GM12878 (cell line): ENCODE data around the gene TNIP3. TPM values are rescaled to one million over a fixed set of nuclear protein-coding genes. Genes with fewer than 3 reads are reported as not detected.
A peak's percentile ranks its signal among the peaks of the same experiment; 100 is the strongest.

Source experiments
- ATAC-seq: fragments of 200-7000 bp; cut with Tn5 transposase; 3 replicates; pipeline ENCODE4 v1.9.1; 2020; ENCODE audit warnings: mild to moderate bottlenecking, moderate library complexity
- BruUV-seq: library from RNA; stranded (reverse); fragments of 400-500 nt; replicated peaks from 2 replicates; lab custom pipeline; 2021; lab: Mats Ljungman, UMichigan
- CTCF ChIA-PET: fragments of 300-600 bp; sonication (Branson Sonifier 250); formaldehyde crosslinking; extraction: SDS; loops from one replicate; lab custom pipeline; 2021; ENCODE audit warnings: inconsistent platforms; lab: Yijun Ruan, JAX
- POLR2A ChIA-PET: fragments of 350-600 bp; formaldehyde crosslinking; extraction: SDS; loops from one replicate; lab custom pipeline; 2021; ENCODE audit warnings: inconsistent platforms; lab: Charles Lee
- RAD21 ChIA-PET: fragments of 300-600 bp; sonication (Branson Sonifier 250); formaldehyde crosslinking; loops from one replicate; lab custom pipeline; 2023; ENCODE audit warnings: antibody characterized with exemption; ENCODE audit not compliant: unreplicated experiment; lab: Charles Lee
- SMC1A ChIA-PET: fragments of 300-600 bp; sonication (Branson Sonifier 250); formaldehyde crosslinking; loops from one replicate; lab custom pipeline; 2023; ENCODE audit not compliant: unreplicated experiment, uncharacterized antibody; lab: Charles Lee
- DNase-seq: peaks from one replicate; pipeline ENCODE4 v3.0.0-alpha.2; 2011; ENCODE audit warnings: low read depth, low spot score
- FAIRE-seq: peaks from 3 replicates; lab custom pipeline; 2011; peaks lifted over from hg19 to GRCh38; lab: Jason Lieb, UNC
- H2AFZ ChIP-seq: 2 replicates; pipeline ENCODE4 v1.6.0; 2011; ENCODE audit warnings: low read depth, low read length, control low read depth; ENCODE audit not compliant: control insufficient read depth
- H3K27ac ChIP-seq: 2 replicates; pipeline ENCODE4 v1.5.1; 2011; ENCODE audit warnings: control low read depth; ENCODE audit not compliant: control insufficient read depth, insufficient read depth
- H3K27me3 ChIP-seq, 2 experiments: replicated peaks in 1 of 2; 2 replicates each; pipeline versions ENCODE4 v1.6.0 to v1.6.1; 2011; ENCODE audit warnings: low read length in 1 of 2; ENCODE audit not compliant: control insufficient read depth in 2 of 2, insufficient read depth in 2 of 2
- H3K36me3 ChIP-seq, 2 experiments: 2 replicates each; pipeline ENCODE4 v1.5.1; 2011; ENCODE audit warnings: low read length in 1 of 2; ENCODE audit not compliant: control insufficient read depth in 2 of 2, insufficient read depth in 2 of 2
- H3K4me1 ChIP-seq: 2 replicates; pipeline ENCODE4 v1.6.1; 2011; ENCODE audit warnings: mild to moderate bottlenecking, low read length, moderate library complexity, mixed read lengths; ENCODE audit not compliant: control insufficient read depth, insufficient read depth
- H3K4me2 ChIP-seq: 2 replicates; pipeline ENCODE4 v1.6.0; 2011; ENCODE audit warnings: control low read depth; ENCODE audit not compliant: control insufficient read depth, insufficient read depth
- H3K4me3 ChIP-seq: fragments of 200-600 bp; sonication (generic); 2 replicates; pipeline ENCODE4 v1.5.1; 2016
- H3K79me2 ChIP-seq: 2 replicates; pipeline ENCODE4 v1.6.0; 2011; ENCODE audit warnings: low read length; ENCODE audit not compliant: control insufficient read depth, insufficient read depth
- H3K9ac ChIP-seq: 2 replicates; pipeline ENCODE4 v1.8.0; 2011; ENCODE audit warnings: low read length, control low read depth, mixed read lengths; ENCODE audit not compliant: control insufficient read depth, insufficient read depth
- H3K9me3 ChIP-seq: replicated peaks from 3 replicates; pipeline ENCODE4 v1.5.1; 2011; ENCODE audit warnings: mild to moderate bottlenecking, low read length; ENCODE audit not compliant: control insufficient read depth, insufficient read depth
- H4K20me1 ChIP-seq: 2 replicates; pipeline ENCODE4 v1.6.0; 2011; ENCODE audit not compliant: control insufficient read depth, insufficient read depth
- BACH1 ChIP-seq: fragments of 450-650 bp; IDR thresholded peaks from 2 replicates; pipeline ENCODE4 v1.6.1; 2017; ENCODE audit warnings: mild to moderate bottlenecking, borderline replicate concordance
- BCLAF1 ChIP-seq: fragments of 450-650 bp; IDR thresholded peaks from 2 replicates; pipeline ENCODE4 v1.6.1; 2017; ENCODE audit warnings: antibody characterized with exemption, mild to moderate bottlenecking, moderate library complexity
- BRCA1 ChIP-seq: IDR thresholded peaks from 2 replicates; pipeline ENCODE4 v1.6.1; 2011; ENCODE audit warnings: low read depth, low read length, improper control_type of control experiment
- CBX3 ChIP-seq: fragments of 200-600 bp; sonication (generic); IDR thresholded peaks from 2 replicates; pipeline ENCODE4 v1.6.1; 2016; ENCODE audit warnings: low read depth, borderline replicate concordance
- CBX5 ChIP-seq: sonication (generic); IDR thresholded peaks from 2 replicates; pipeline ENCODE4 v1.6.1; 2016; ENCODE audit warnings: low read depth, moderate library complexity, mild to moderate bottlenecking, inconsistent platforms
- FOS ChIP-seq: IDR thresholded peaks from 3 replicates; pipeline ENCODE4 v1.6.1; 2011; ENCODE audit warnings: borderline replicate concordance; ENCODE audit not compliant: insufficient read length; ENCODE audit errors: extremely low read depth
- FOXM1 ChIP-seq: IDR thresholded peaks from 2 replicates; pipeline ENCODE4 v1.6.1; 2012; ENCODE audit warnings: low read depth, mild to moderate bottlenecking, inconsistent platforms, low read length, moderate library complexity
- GABPA ChIP-seq: IDR thresholded peaks from 2 replicates; pipeline ENCODE4 v1.6.1; 2014; ENCODE audit warnings: antibody characterized with exemption, low read depth, mild to moderate bottlenecking, inconsistent platforms
- HCFC1 ChIP-seq: fragments of 150-350 bp; IDR thresholded peaks from 2 replicates; pipeline ENCODE4 v1.6.1; 2014; ENCODE audit warnings: low read length
- HDAC2 ChIP-seq: fragments of 200-600 bp; sonication (generic); IDR thresholded peaks from 2 replicates; pipeline ENCODE4 v1.6.1; 2017
- HDGF ChIP-seq: fragments of 450-650 bp; IDR thresholded peaks from 2 replicates; pipeline ENCODE4 v1.6.1; 2016; ENCODE audit warnings: antibody characterized with exemption
- IKZF2 ChIP-seq, 2 experiments: fragments of 450-650 bp; IDR thresholded peaks; 2 replicates each; pipeline ENCODE4 v1.6.1; 2017; ENCODE audit warnings: mild to moderate bottlenecking in 2 of 2, moderate library complexity in 2 of 2
- POLR2A ChIP-seq: IDR thresholded peaks from 2 replicates; pipeline ENCODE4 v1.6.1; 2011; ENCODE audit warnings: low read depth, mild to moderate bottlenecking, low read length
- RELB ChIP-seq: fragments of 450-650 bp; IDR thresholded peaks from 2 replicates; pipeline ENCODE4 v1.6.1; 2017; ENCODE audit warnings: low read depth, mild to moderate bottlenecking, moderate library complexity
- STAT1 ChIP-seq: fragments of 450-650 bp; conservative IDR thresholded peaks from 2 replicates; pipeline ENCODE4 v1.6.1; 2014; ENCODE audit warnings: antibody characterized with exemption, mild to moderate bottlenecking
- TBL1XR1 ChIP-seq: IDR thresholded peaks from 2 replicates; pipeline ENCODE4 v1.6.1; 2012; ENCODE audit warnings: low read depth, low read length, improper control_type of control experiment
- USF2 ChIP-seq: IDR thresholded peaks from 2 replicates; pipeline ENCODE4 v1.6.1; 2011; ENCODE audit warnings: low read depth, low read length, improper control_type of control experiment, borderline replicate concordance
- ZBED1 ChIP-seq: IDR thresholded peaks from 2 replicates; pipeline ENCODE4 v1.6.1; 2016; ENCODE audit warnings: borderline replicate concordance
- ZNF24 ChIP-seq: fragments of 450-650 bp; IDR thresholded peaks from 2 replicates; pipeline ENCODE4 v1.6.1; 2017; ENCODE audit warnings: antibody characterized with exemption, mild to moderate bottlenecking
- ZNF622 ChIP-seq: fragments of 450-650 bp; IDR thresholded peaks from 2 replicates; pipeline ENCODE4 v1.6.1; 2017; ENCODE audit warnings: mild to moderate bottlenecking, inconsistent platforms
- WGBS: methylation state at CpG from one replicate; pipeline ENCODE4 v1.1.6; 2016; ENCODE audit warnings: low lambda C conversion rate; ENCODE audit not compliant: insufficient replicate concordance, insufficient coverage; ENCODE audit errors: missing lambda C conversion rate; 5-methylcytosine and 5-hydroxymethylcytosine counted together
- in situ Hi-C: fragments of 300-500 bp; cut with MboI; formaldehyde crosslinking; loops from 9 replicates; pipeline ENCODE4 v1.14.3; 2018; ENCODE audit warnings: mixed read lengths
- intact Hi-C: fragments of 100-400 bp; cut with micrococcal nuclease; formaldehyde crosslinking; loops from one replicate; pipeline ENCODE4 v1.14.2; 2022; ENCODE audit not compliant: unreplicated experiment
- polyA plus RNA-seq, 11 experiments: library from polyadenylated mRNA; depleted of rRNA in 4 of 11; unstranded in 6 of 11; stranded (reverse) in 5 of 11; fragments of >200 nt; fragmentation: Nextera tagmentation in 4 of 11; fragmentation: Illumina TruSeq in 1 of 11; extraction: Ambion mirVana in 4 of 11; extraction: Trizol in 1 of 11; gene quantifications; 1 replicate in 1 of 11; 2 replicates in 10 of 11; pipeline versions ENCODE4 v1.2.1 to v1.2.3, GENCODE V29; 2011 to 2016; ENCODE audit warnings: inconsistent platforms in 2 of 11, missing spikeins in 2 of 11, low read depth in 1 of 11
- total RNA-seq, 4 experiments: library from RNA; depleted of rRNA in 3 of 4; stranded (reverse); fragments of >200 nt in 3 of 4; fragmentation: Illumina TruSeq in 1 of 4; extraction: Trizol in 1 of 4; gene quantifications; 2 replicates each; pipeline versions ENCODE4 v1.2.1 to v1.2.3, GENCODE V29; 2013 to 2021

The TNIP3 gene
- total and polyA plus RNA-seq, 10 of the 15 experiments (the other 5 are each of a cell fraction or from before 2014, with no cell fraction given), result 0.21 to 1.4 (median 0.67) TPM

GRCh38 chr4:121200795-121201472 is 36.8 kb upstream of the TNIP3 start:
- H3K36me3 ChIP-seq, result no peaks in the 10 kb centered on the region
- peak; percentile 68 for DNase-seq
- 36% methylated on average over 3 of the region's 3 CpGs for WGBS
- BruUV-seq, result no TSS peak
- peaks cover 24% of the 10 kb centered on the region for H3K4me1 ChIP-seq
- peak overlapping the region; percentile 67 for H3K4me2 ChIP-seq
- ATAC-seq, result peak; percentile 84
- H4K20me1 ChIP-seq, result no peaks in the 10 kb centered on the region
- peaks cover 5% of the 10 kb centered on the region for H3K9me3 ChIP-seq
- ChIA-PET RAD21 (interaction anchor here (0.7 to 3.4 kb wide), 10 partner anchors 8 to 53 kb away, joined by 3 to 19 read pairs (median 6); no protein-coding TSS in a partner anchor), POLR2A (interaction anchor here (0.7 to 1.2 kb wide), 3 partner anchors 15 to 521 kb away, joined by 3 to 5 read pairs (median 3); no protein-coding TSS in a partner anchor), SMC1A (interaction anchor here (0.8 to 5.8 kb wide), 11 partner anchors 8 to 1133 kb away, joined by 3 to 49 read pairs (median 4); no protein-coding TSS in a partner anchor), CTCF (interaction anchor here (0.9 to 6.0 kb wide), 10 partner anchors 8 to 495 kb away, joined by 3 to 64 read pairs (median 6); no protein-coding TSS in a partner anchor)
- H3K79me2 ChIP-seq, result no peaks in the 10 kb centered on the region
- FAIRE-seq, result peak; percentile 23
- peak overlapping the region; percentile 76 for H3K27ac ChIP-seq
- H2AFZ ChIP-seq, result peak overlapping the region; percentile 33
- in situ Hi-C loops (no loop called here), intact Hi-C loops (loop anchor here (1.0 kb wide), 1 partner anchor 55 kb away; no protein-coding TSS in a partner anchor)
- H3K4me3 ChIP-seq, result peak overlapping the region; percentile 24; the same call in 1 of the 2 replicates
- peak overlapping the region; percentile 40; the same call in 1 of the 2 replicates for H3K9ac ChIP-seq
- no peaks in the 10 kb centered on the region for H3K27me3 ChIP-seq
- TF ChIP-seq ZNF622, result no peak
- no peak for TF ChIP-seq FOS
- no peak for TF ChIP-seq STAT1
- no peak for TF ChIP-seq BACH1
- TF ChIP-seq HCFC1, result no peak
- no peak for TF ChIP-seq POLR2A
- no peak for TF ChIP-seq HDGF
- TF ChIP-seq RELB, result peak; percentile 41; the same call in 1 of the 2 replicates
- TF ChIP-seq BCLAF1, result no peak
- TF ChIP-seq CBX5, result no peak
- no peak; the same call in 1 of the 2 replicates for TF ChIP-seq TBL1XR1
- TF ChIP-seq CBX3, result no peak
- TF ChIP-seq BRCA1, result no peak
- TF ChIP-seq IKZF2 (IDR thresholded peaks at IDR 0.05), result peak; percentile 82 to 89
- no peak for TF ChIP-seq ZNF24
- TF ChIP-seq ZBED1, result peak; percentile 35; the same call in 1 of the 2 replicates
- TF ChIP-seq HDAC2, result no peak
- TF ChIP-seq GABPA, result no peak
- TF ChIP-seq FOXM1, result peak; percentile 32; the same call in 1 of the 2 replicates
- TF ChIP-seq USF2, result no peak; the same call in 1 of the 2 replicates
